IPS-18c (cell line): ENCODE results near the gene NR1D1.

Experiments used
- H3K4me3 ChIP-seq: 2 replicates; pipeline ENCODE4 v1.7.0; 2013; ENCODE audit warnings: low read depth, mild to moderate bottlenecking, low read length, moderate library complexity; ENCODE audit not compliant: insufficient read depth
- H3K9me3 ChIP-seq: one replicate; pipeline ENCODE4 v1.6.1; 2013; ENCODE audit warnings: mild to moderate bottlenecking, low read length, moderate library complexity; ENCODE audit not compliant: control insufficient read depth, insufficient read depth

Gene NR1D1

DNA sequence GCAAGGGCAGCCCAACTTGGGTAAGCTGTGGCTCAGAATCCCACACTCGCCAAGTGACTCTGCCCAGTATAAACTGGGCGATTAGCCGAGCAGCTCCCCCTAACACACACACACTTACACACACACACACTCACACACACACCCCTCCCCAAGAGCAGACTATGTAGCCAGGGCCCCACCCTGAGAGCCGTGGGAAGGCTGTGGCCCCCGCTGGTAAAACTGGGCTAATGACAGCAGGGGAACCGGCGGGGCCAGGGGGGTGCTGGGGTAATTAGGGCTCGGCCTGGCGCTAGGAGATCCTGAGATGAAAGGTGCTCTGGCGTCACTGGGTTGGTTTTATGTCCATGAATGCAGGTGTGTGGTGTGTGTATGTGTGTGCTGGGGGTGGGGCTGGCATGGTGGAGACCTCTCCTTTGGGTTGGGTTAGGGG lies 38.8 kb downstream of the NR1D1 start:
- Histone ChIP-seq H3K9me3 (no peaks in the 10 kb centered on the region), H3K4me3 (peak overlapping the region; percentile 55; the same call in 1 of the 2 replicates)

DNA sequence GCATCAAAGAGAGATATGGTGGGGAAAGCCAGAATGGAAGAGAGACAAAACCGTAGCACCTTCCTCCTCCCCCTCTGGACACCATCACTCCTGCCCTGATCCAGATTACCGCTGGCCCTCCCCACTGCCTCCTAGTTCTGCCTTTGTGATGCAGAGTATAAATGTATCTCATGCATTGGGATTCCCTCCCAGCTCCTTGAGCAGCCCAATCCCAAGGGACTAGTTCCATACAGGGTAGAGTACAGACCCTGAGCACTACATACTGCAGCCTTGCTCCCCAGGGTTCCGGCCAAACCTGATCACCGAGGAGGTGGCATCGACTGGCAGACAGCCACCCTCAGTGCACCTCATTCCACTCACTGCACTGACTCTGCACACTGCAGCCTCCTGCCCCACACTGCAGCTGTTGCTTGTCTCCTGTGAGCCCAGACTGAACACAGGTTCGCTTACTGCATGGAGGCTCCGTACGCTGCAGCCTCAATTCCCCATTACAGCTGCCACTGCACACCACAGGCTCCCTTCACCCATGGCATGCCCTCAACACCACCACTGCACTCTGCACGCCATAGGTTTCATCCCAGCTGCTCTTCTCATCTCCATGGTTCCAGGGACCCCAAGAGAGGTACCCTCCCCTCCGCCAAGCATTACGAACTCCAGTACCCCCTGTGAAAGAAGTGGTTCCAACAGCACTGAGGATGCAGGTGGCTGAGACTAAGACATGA lies 39.3 kb downstream of the NR1D1 start:
- Histone ChIP-seq H3K9me3 (no peaks in the 10 kb centered on the region), H3K4me3 (no peak overlapping the region; the same call in 1 of the 2 replicates)

DNA sequence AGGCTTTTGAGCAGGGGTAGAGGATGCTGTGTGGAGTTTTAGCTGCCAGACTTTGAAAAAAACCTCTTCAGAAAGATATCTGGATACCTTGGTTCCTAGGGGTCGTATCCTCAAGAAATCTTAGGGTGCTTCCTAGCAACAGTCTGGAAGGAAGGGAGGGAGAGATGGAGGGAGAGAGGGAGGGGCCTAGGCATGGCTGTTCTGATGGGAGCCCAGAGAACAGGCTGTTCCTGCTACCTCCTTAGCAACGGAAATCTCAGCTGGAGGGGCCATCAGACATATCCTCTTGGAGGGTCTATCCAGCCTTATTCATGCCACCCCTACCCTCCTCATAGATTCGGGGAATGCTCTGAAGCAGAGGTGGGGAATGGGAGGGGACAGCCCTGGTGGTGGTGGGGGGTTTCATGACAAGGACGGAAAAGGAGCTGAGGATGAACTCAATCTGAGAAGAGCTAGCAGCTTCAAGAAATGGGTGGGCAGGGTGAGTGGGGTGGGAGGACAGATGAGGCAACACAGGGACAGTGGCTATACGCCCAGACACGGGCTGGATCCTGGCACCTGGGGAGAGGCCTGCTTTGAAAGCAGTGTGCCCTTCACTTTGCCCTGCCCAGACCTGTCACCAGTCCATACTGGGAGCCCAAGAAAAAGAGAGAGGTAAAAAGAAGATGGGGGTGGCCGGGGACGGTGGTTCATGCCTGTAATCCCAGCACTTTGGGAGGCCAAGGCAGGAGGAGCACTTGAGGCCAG lies 40.5 kb downstream of the NR1D1 start:
- H3K4me3 ChIP-seq = no peak overlapping the region
- H3K9me3 ChIP-seq = no peaks in the 10 kb centered on the region

DNA sequence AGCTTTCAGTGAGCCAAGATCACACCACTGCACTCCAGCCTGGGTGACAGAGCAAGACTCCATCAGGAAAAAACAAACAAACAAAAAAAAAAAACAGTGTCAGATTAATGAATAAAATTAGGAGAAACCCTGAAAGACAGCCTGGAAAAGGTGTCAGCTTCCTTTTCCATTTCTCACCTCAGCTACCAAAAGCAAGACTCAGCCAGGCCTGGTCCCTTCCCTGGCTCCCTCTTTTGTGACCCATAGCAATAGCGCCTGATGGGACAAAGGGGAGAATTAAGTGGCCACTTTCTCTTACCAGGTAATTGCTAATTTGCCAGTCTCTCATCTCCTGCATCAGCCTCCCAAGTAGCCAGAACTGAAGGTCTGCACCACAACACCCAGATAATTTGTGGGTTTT lies 41.5 kb downstream of the NR1D1 start:
- no peaks in the 10 kb centered on the region for H3K9me3 ChIP-seq
- no peak overlapping the region for H3K4me3 ChIP-seq

DNA sequence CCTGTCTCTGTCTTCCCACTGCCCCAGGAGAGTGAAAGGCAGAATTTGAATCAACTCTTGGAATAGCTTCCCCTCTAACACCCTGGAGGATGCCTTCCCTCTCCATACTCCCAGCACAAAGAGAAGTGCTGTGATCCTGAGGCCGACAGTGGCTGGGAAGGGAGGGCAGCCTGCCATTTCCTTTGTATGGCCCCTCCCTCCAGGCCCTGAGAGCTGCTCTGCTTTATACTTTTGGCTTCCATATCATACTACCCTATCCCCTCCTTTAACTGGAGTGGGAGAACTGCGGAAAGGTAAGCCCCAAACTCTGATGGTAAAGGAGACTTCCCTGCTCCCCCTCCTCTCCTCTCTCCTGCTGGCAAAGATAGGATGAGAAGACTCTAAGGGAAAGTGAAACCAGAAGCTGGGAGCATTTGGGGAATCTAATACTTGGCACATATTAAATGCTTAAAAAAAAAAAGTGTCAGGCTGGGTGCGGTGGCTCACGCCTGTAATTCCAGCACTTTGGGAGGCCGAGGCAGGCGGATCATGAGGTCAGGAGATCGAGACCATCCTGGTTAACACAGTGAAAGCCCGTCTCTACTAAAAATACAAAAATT lies 42.1 kb downstream of the NR1D1 start:
- no peaks in the 10 kb centered on the region for H3K9me3 ChIP-seq
- no peak overlapping the region for H3K4me3 ChIP-seq

DNA sequence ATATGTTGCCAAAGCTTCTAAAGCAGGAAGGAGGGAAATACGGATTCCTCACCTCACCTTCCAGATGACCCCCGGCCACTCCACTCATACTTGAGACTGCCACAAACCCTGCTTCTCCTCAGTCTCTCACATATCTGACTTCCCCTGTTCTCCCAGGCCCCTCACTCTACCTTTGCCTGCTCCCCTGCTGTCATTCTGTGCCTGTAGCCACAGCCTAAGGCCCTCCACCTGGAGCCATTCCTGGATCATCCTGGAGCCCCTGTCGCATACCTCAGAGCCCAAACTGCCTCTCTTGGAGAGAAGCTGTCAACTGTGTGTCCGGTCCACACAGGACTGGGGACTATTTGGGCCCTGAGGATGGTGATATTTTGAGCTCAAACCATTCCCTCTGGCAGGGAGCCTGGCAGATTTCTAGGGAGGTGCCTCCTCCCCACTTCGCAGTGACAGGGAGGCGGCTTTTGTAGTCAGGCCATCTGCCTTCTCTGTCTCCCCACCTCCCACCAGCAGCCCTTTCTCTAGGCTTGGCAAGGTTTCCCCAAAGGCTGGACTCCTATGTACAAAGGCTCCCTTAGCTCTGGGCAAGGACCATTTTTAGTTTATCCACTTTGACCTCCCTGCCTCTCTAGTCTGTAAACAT lies 43.9 kb downstream of the NR1D1 start:
- Histone ChIP-seq H3K9me3 (no peaks in the 10 kb centered on the region), H3K4me3 (no peak overlapping the region)
